A549 (cell line): ENCODE measurements around the gene FMNL2.

Source experiments
- CTCF ChIP-seq: fragments of >200 bp; sonication (Bioruptor Twin); formaldehyde crosslinking; IDR thresholded peaks from 3 replicates; pipeline ENCODE4 v1.5.1; 2016
- ESRRA ChIP-seq: fragments of 150-350 bp; IDR thresholded peaks from 2 replicates; pipeline ENCODE4 v1.6.1; 2014; ENCODE audit warnings: mild to moderate bottlenecking, low read length, borderline replicate concordance
- HOXB13 ChIP-seq: fragments of 250-450 bp; sonication (Bioruptor Pico); IDR thresholded peaks from 2 replicates; pipeline ENCODE4 v1.5.0; 2020; ENCODE audit warnings: low read depth, mild to moderate bottlenecking, moderate library complexity
- MAX ChIP-seq: IDR thresholded peaks from 2 replicates; pipeline ENCODE4 v1.6.1; 2012
- NFE2L2 ChIP-seq: fragments of 150-350 bp; conservative IDR thresholded peaks from 2 replicates; pipeline ENCODE4 v1.6.1; 2014; ENCODE audit warnings: low read length
- POLR2A ChIP-seq: IDR thresholded peaks from 2 replicates; pipeline ENCODE4 v1.6.1; 2012; ENCODE audit warnings: mild to moderate bottlenecking, low read length
- RCOR1 ChIP-seq: fragments of 150-350 bp; IDR thresholded peaks from 2 replicates; pipeline ENCODE4 v1.6.1; 2014; ENCODE audit warnings: antibody characterized with exemption, low read length, low read depth
- RFX5 ChIP-seq: fragments of 450-650 bp; IDR thresholded peaks from 2 replicates; pipeline ENCODE4 v1.7.1; 2014; ENCODE audit warnings: antibody characterized with exemption, mild to moderate bottlenecking, moderate library complexity
- USF2 ChIP-seq: fragments of 450-650 bp; IDR thresholded peaks from 2 replicates; pipeline ENCODE4 v1.6.1; 2014; ENCODE audit warnings: antibody characterized with exemption

GRCh38 chr2:152423684-152424083 lies 88.7 kb downstream of the FMNL2 start:
- no peak for TF ChIP-seq POLR2A
- no peak for TF ChIP-seq CTCF
- TF ChIP-seq NFE2L2: no peak
- TF ChIP-seq ESRRA: no peak
- TF ChIP-seq HOXB13 (CRISPR knock-in tag): no peak
- TF ChIP-seq RFX5: no peak
- no peak for TF ChIP-seq USF2
- TF ChIP-seq RCOR1: no peak
- no peak for TF ChIP-seq MAX
